Hepatocyte (in vitro differentiated cells): ENCODE measurements around the gene SLC17A8.
"Not testable (repeated sequence)": the region's sequence is repeated elsewhere in the genome, so short reads cannot be mapped to it uniquely, and the experiment has no call there.

Experiments
- CTCF ChIP-seq: fragments of 200-600 bp; sonication (generic); IDR thresholded peaks from 2 replicates; pipeline ENCODE4 v1.5.1; 2016; ENCODE audit warnings: antibody characterized with exemption, mild to moderate bottlenecking; ENCODE audit not compliant: poor library complexity
- EZH2 ChIP-seq: fragments of 200-600 bp; sonication (generic); IDR thresholded peaks from 2 replicates; pipeline ENCODE4 v1.6.1; 2016; ENCODE audit warnings: antibody characterized with exemption, mild to moderate bottlenecking, borderline replicate concordance

GRCh38 chr12:100344351-100344750, 12.5 kb upstream of the SLC17A8 start:
- TF ChIP-seq CTCF, EZH2: not testable (repeated sequence)
